Trophoblast cell (in vitro differentiated cells and primary cell): Measurements from ENCODE around the gene GRIK4.

Experiments used
- DNase-seq, 2 donors: peaks; one replicate each; pipeline ENCODE4 v3.0.0-alpha.2; 2016
- H2AFZ ChIP-seq: 2 replicates; pipeline ENCODE4 v1.6.1; 2013; ENCODE audit warnings: low read length, moderate library complexity, mild to moderate bottlenecking; ENCODE audit not compliant: insufficient read depth, poor library complexity
- H2AK5ac ChIP-seq: 2 replicates; pipeline ENCODE4 v1.6.1; 2013; ENCODE audit warnings: mild to moderate bottlenecking, low read length
- H2BK120ac ChIP-seq: 2 replicates; pipeline ENCODE4 v1.6.1; 2013; ENCODE audit warnings: low read length, mild to moderate bottlenecking, moderate library complexity; ENCODE audit not compliant: insufficient read depth, poor library complexity
- H2BK12ac ChIP-seq: 2 replicates; pipeline ENCODE4 v1.6.1; 2013; ENCODE audit warnings: mild to moderate bottlenecking, low read length, moderate library complexity
- H2BK5ac ChIP-seq: 2 replicates; pipeline ENCODE4 v1.6.1; 2013; ENCODE audit warnings: low read length, low read depth, moderate library complexity, mild to moderate bottlenecking; ENCODE audit not compliant: poor library complexity
- H3K14ac ChIP-seq: 2 replicates; pipeline ENCODE4 v1.6.1; 2013; ENCODE audit warnings: mild to moderate bottlenecking, low read length
- H3K18ac ChIP-seq: 2 replicates; pipeline ENCODE4 v1.6.1; 2013; ENCODE audit warnings: mild to moderate bottlenecking, low read length
- H3K23ac ChIP-seq: 2 replicates; pipeline ENCODE4 v1.6.1; 2013; ENCODE audit warnings: low read length
- H3K27ac ChIP-seq: 2 replicates; pipeline ENCODE4 v1.5.1; 2013; ENCODE audit warnings: low read depth, mild to moderate bottlenecking, inconsistent platforms, low read length, moderate library complexity
- H3K27me3 ChIP-seq: 2 replicates; pipeline ENCODE4 v1.6.1; 2013; ENCODE audit warnings: inconsistent platforms, mild to moderate bottlenecking, low read length, moderate library complexity; ENCODE audit not compliant: insufficient read depth
- H3K36me3 ChIP-seq, 2 experiments: 1 replicate in 1 of 2; 2 replicates in 1 of 2; pipeline ENCODE4 v1.6.1; 2013; ENCODE audit warnings: low read length in 2 of 2, mild to moderate bottlenecking in 2 of 2, moderate library complexity in 1 of 2; ENCODE audit not compliant: insufficient read depth in 2 of 2, control insufficient read depth in 1 of 2
- H3K4ac ChIP-seq: 2 replicates; pipeline ENCODE4 v1.6.1; 2013; ENCODE audit warnings: low read depth, mild to moderate bottlenecking, low read length, moderate library complexity
- H3K4me1 ChIP-seq, 2 experiments: 1 replicate in 1 of 2; 2 replicates in 1 of 2; pipeline ENCODE4 v1.6.1; 2013; ENCODE audit warnings: low read length in 2 of 2, mild to moderate bottlenecking in 2 of 2, moderate library complexity in 1 of 2; ENCODE audit not compliant: insufficient read depth in 2 of 2, control insufficient read depth in 1 of 2
- H3K4me2 ChIP-seq: 2 replicates; pipeline ENCODE4 v1.6.1; 2013; ENCODE audit warnings: inconsistent platforms, mild to moderate bottlenecking, low read length, moderate library complexity
- H3K4me3 ChIP-seq: 2 replicates; pipeline ENCODE4 v1.5.1; 2013; ENCODE audit warnings: mild to moderate bottlenecking, low read depth, low read length, inconsistent platforms
- H3K79me1 ChIP-seq: one replicate; pipeline ENCODE4 v1.6.1; 2013; ENCODE audit warnings: low read length
- H3K79me2 ChIP-seq: 2 replicates; pipeline ENCODE4 v1.6.1; 2013; ENCODE audit warnings: low read length, mild to moderate bottlenecking; ENCODE audit not compliant: control insufficient read depth, insufficient read depth, poor library complexity
- H3K9ac ChIP-seq: 2 replicates; pipeline ENCODE4 v1.6.1; 2013; ENCODE audit warnings: mild to moderate bottlenecking, low read length
- H3K9me3 ChIP-seq: 2 replicates; pipeline ENCODE4 v1.6.1; 2013; ENCODE audit warnings: low read depth, mild to moderate bottlenecking, control low read depth, inconsistent platforms, low read length; ENCODE audit not compliant: insufficient read depth
- H4K12ac ChIP-seq: 2 replicates; pipeline ENCODE4 v1.6.1; 2013; ENCODE audit warnings: low read depth, mild to moderate bottlenecking, low read length, moderate library complexity
- H4K8ac ChIP-seq: 2 replicates; pipeline ENCODE4 v1.6.1; 2013; ENCODE audit warnings: low read depth, mild to moderate bottlenecking, low read length, moderate library complexity
- H4K91ac ChIP-seq: one replicate; pipeline ENCODE4 v1.6.1; 2013; ENCODE audit warnings: low read depth, mild to moderate bottlenecking, low read length, moderate library complexity
- WGBS: extraction: QIAGEN DNeasy Blood & Tissue Kit; methylation state at CpG from one replicate; pipeline ENCODE4 v1.1.7; 2013; ENCODE audit warnings: missing lambda C conversion rate; ENCODE audit not compliant: insufficient read length, insufficient coverage; ENCODE audit errors: extremely low coverage; 5-methylcytosine and 5-hydroxymethylcytosine counted together

The GRIK4 gene

DNA sequence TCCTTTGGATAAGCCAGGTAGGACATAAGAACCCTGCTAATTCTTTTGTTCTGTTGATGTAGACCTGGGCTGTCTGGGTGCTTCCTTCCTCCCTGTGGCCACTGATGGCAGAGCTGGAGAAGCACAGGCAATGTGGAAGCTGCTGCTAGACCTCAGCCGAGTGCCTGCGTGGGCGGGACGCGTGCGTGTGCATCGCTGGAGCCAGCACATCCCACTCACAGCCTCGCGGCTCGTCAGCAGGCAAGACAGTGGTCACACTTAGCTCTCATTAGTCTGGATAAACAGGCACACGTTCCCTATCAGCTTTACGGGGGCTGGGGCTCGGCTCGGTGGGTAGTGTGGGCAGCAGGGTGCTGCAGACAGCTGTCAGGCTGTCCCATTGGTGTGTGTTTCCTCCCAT lies 155.7 kb downstream of the GRIK4 start:
- Histone ChIP-seq H3K14ac (no peak overlapping the region), H3K36me3 (no peaks in the 10 kb centered on the region), H4K8ac (no peak overlapping the region), H2BK5ac (no peak overlapping the region), H3K79me2 (no peaks in the 10 kb centered on the region), H2AFZ (no peak overlapping the region), H3K4ac (no peak overlapping the region), H4K91ac (no peak overlapping the region), H3K23ac (no peak overlapping the region), H3K27ac (no peak overlapping the region), H3K4me3 (no peak overlapping the region), H3K27me3 (peaks cover 2% of the 10 kb centered on the region), H2AK5ac (no peak overlapping the region), H2BK12ac (no peak overlapping the region), H3K4me1 (no peaks in the 10 kb centered on the region), H4K12ac (no peak overlapping the region), H3K9ac (no peak overlapping the region), H3K18ac (no peak overlapping the region), H3K79me1 (no peaks in the 10 kb centered on the region), H2BK120ac (no peak overlapping the region), H3K9me3 (no peaks in the 10 kb centered on the region), H3K4me2 (no peak overlapping the region)
- WGBS = no CpG with 5 or more reads among the region's 14 CpGs
- no peak for DNase-seq

DNA sequence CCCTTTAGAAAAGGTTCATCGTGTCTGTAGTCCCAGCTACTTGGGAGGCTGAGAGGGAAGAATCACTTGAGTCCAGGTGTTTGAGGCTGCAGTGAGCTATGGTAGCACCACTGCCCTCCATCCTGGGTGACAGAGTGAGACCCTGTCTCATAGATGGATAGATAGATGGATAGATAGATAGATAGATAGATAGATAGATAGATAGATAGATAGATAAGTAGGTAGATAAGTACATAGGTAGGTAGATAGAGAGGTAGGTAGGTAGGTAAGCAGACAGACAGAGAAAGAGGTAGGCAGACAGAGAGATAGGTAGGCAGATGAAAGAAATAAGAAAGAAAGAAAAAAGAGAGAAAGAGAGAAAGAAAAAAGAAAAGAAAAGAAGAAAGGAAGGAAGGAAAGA lies 156.4 kb downstream of the GRIK4 start:
- Histone ChIP-seq H3K23ac (no peak overlapping the region), H3K9ac (no peak overlapping the region), H4K8ac (no peak overlapping the region), H3K79me1 (no peaks in the 10 kb centered on the region), H3K4me2 (no peak overlapping the region), H3K4me1 (no peaks in the 10 kb centered on the region), H3K18ac (no peak overlapping the region), H2AK5ac (no peak overlapping the region), H4K12ac (no peak overlapping the region), H3K14ac (no peak overlapping the region), H3K36me3 (no peaks in the 10 kb centered on the region), H2BK120ac (no peak overlapping the region), H2BK12ac (no peak overlapping the region), H4K91ac (no peak overlapping the region), H3K4ac (no peak overlapping the region), H3K4me3 (no peak overlapping the region), H3K27ac (no peak overlapping the region), H2AFZ (no peak overlapping the region), H3K27me3 (peaks cover 2% of the 10 kb centered on the region), H2BK5ac (no peak overlapping the region), H3K79me2 (no peaks in the 10 kb centered on the region), H3K9me3 (no peaks in the 10 kb centered on the region)
- no CpG with 5 or more reads among the region's 1 CpG for WGBS
- DNase-seq = no peak

DNA sequence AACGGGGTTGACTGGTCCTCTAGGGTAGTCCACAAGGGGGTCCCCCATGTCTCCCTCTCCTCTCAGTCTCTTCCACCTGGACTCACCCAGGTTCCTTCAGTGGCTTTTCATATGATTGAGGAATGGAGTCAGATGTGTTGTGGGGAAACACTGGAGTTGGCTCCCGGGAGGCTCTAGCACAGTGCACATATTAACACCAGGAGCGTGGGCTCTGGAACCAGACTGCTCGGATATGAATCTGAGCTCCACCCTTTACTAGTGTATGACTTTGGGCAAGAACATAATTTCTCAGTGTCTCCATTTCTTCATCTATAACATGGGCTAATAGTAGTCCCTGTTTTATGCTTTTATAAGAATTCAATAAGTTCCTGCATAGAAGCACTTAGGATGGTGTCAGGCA lies 157.0 kb downstream of the GRIK4 start:
- no peak overlapping the region for H4K8ac ChIP-seq
- no peak overlapping the region for H3K14ac ChIP-seq
- no peak overlapping the region for H3K4me2 ChIP-seq
- H4K91ac ChIP-seq = no peak overlapping the region
- H3K27me3 ChIP-seq = peaks cover 2% of the 10 kb centered on the region
- no peaks in the 10 kb centered on the region for H3K36me3 ChIP-seq
- H3K4ac ChIP-seq = no peak overlapping the region
- H3K18ac ChIP-seq = no peak overlapping the region
- no CpG with 5 or more reads among the region's 4 CpGs for WGBS
- DNase-seq = no peak
- no peak overlapping the region for H3K4me3 ChIP-seq
- no peak overlapping the region for H2AK5ac ChIP-seq
- no peak overlapping the region for H4K12ac ChIP-seq
- no peak overlapping the region for H2AFZ ChIP-seq
- no peak overlapping the region for H3K23ac ChIP-seq
- H3K79me2 ChIP-seq = no peaks in the 10 kb centered on the region
- no peaks in the 10 kb centered on the region for H3K9me3 ChIP-seq
- no peak overlapping the region for H2BK120ac ChIP-seq
- no peak overlapping the region for H2BK5ac ChIP-seq
- H3K27ac ChIP-seq = no peak overlapping the region
- H3K4me1 ChIP-seq = no peaks in the 10 kb centered on the region
- H3K79me1 ChIP-seq = no peaks in the 10 kb centered on the region
- no peak overlapping the region for H3K9ac ChIP-seq
- no peak overlapping the region for H2BK12ac ChIP-seq

DNA sequence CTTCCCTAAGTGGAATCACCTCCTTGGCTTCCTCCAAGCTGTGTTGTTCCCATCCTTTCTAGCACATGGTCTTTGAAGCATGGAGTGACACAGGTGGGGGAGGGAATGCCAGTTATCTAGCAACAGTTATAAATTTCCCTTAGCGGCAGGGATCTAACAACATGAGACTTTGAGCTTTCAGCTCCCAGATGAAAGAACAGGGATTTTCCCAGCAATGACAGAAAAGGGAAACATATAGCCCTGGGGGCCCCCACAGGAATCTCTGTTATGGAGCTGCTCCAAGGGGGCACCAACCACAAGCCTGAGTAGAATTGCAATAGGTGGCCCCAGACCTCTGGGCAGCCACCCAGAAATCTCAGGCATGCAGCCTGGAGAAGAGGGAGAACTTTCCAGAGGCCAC lies 163.0 kb downstream of the GRIK4 start:
- H4K8ac ChIP-seq = no peak overlapping the region
- no CpG with 5 or more reads among the region's 1 CpG for WGBS

More for the DNA sequence above, 163.0 kb downstream of the GRIK4 start:
- Histone ChIP-seq H4K91ac (no peak overlapping the region), H2AFZ (no peak overlapping the region), H3K4me1 (no peaks in the 10 kb centered on the region), H2BK120ac (no peak overlapping the region), H2BK5ac (no peak overlapping the region), H3K79me1 (no peaks in the 10 kb centered on the region), H3K23ac (no peak overlapping the region), H3K9ac (no peak overlapping the region), H2BK12ac (no peak overlapping the region), H3K4me3 (no peak overlapping the region), H3K4me2 (no peak overlapping the region), H3K27ac (no peak overlapping the region), H3K9me3 (no peaks in the 10 kb centered on the region), H3K79me2 (no peaks in the 10 kb centered on the region), H3K27me3 (no peaks in the 10 kb centered on the region), H4K12ac (no peak overlapping the region), H3K14ac (no peak overlapping the region), H3K4ac (no peak overlapping the region), H3K18ac (no peak overlapping the region), H3K36me3 (no peaks in the 10 kb centered on the region), H2AK5ac (no peak overlapping the region)
- no peak for DNase-seq
